Esophagus (tissue), 2 donors: ENCODE measurements around the gene ARMC9. TPM values are rescaled to one million over a fixed set of nuclear protein-coding genes. Genes with fewer than 3 reads are reported as not detected.

ENCODE experiments used
- H3K27ac ChIP-seq, 2 donors: one replicate each; pipeline ENCODE4 v1.5.1; 2013; ENCODE audit warnings: low read depth in 2 of 2, mild to moderate bottlenecking in 2 of 2, inconsistent platforms in 1 of 2, low read length in 1 of 2, moderate library complexity in 1 of 2
- H3K27me3 ChIP-seq, 2 donors: one replicate each; pipeline ENCODE4 v1.6.1; 2013; ENCODE audit warnings: low read length in 2 of 2, control low read depth in 1 of 2, mild to moderate bottlenecking in 1 of 2; ENCODE audit not compliant: insufficient read depth in 2 of 2, control insufficient read depth in 1 of 2
- H3K36me3 ChIP-seq, 2 donors: one replicate each; pipeline ENCODE4 v1.6.1; 2013; ENCODE audit warnings: low read length in 1 of 2; ENCODE audit not compliant: control insufficient read depth in 2 of 2, insufficient read depth in 2 of 2
- H3K4me1 ChIP-seq, 2 donors: one replicate each; pipeline ENCODE4 v1.6.1; 2013; ENCODE audit warnings: low read length in 1 of 2; ENCODE audit not compliant: control insufficient read depth in 2 of 2, insufficient read depth in 2 of 2
- H3K4me3 ChIP-seq, 2 donors: one replicate each; pipeline ENCODE4 v1.5.1; 2013; ENCODE audit warnings: low read length in 2 of 2, mild to moderate bottlenecking in 2 of 2, low read depth in 1 of 2, moderate library complexity in 1 of 2
- H3K9me3 ChIP-seq, 2 donors: one replicate each; pipeline ENCODE4 v1.6.1; 2013; ENCODE audit warnings: mild to moderate bottlenecking in 2 of 2, low read depth in 1 of 2, low read length in 1 of 2, moderate library complexity in 1 of 2; ENCODE audit not compliant: control insufficient read depth in 2 of 2, insufficient read depth in 1 of 2
- WGBS, 2 donors: extraction: QIAGEN DNeasy Blood & Tissue Kit; methylation state at CpG; one replicate each; pipeline ENCODE4 v1.1.7; 2013; 5-methylcytosine and 5-hydroxymethylcytosine counted together
- polyA plus RNA-seq, 2 donors: library from polyadenylated mRNA; stranded (reverse); fragments of 200-250 nt; gene quantifications; one replicate each; pipeline ENCODE4 v1.2.3, GENCODE V29; 2013
- donor health status: healthy with polysubstance abuse.
- donor health status: Bipolar disorder and iron deficiency.

Gene ARMC9
- polyA plus RNA-seq, 2 donors = 2.9 to 3.6 TPM

- Histone ChIP-seq H3K27me3 (no peaks in the 10 kb centered on the region), H3K27ac (no peak overlapping the region), H3K4me1 (no peaks in the 10 kb centered on the region), H3K9me3 (no peaks in the 10 kb centered on the region), H3K4me3 (no peak overlapping the region), H3K36me3 (no peaks in the 10 kb centered on the region)
- WGBS, 2 donors = 80 to 81% methylated on average over 8 of the region's 8 CpGs
Measured at GRCh38 chr2:231376857-231377256, 178.4 kb downstream of the ARMC9 start.

GRCh38 chr2:231378026-231378722, 179.7 kb downstream of the ARMC9 start:
- Histone ChIP-seq H3K4me1 (no peaks in the 10 kb centered on the region), H3K9me3 (peaks cover 0 to 3% of the 10 kb centered on the region in 2 donors), H3K27ac (no peak overlapping the region), H3K27me3 (no peaks in the 10 kb centered on the region), H3K4me3 (no peak overlapping the region), H3K36me3 (no peaks in the 10 kb centered on the region)
- 49 to 56% methylated on average over 13 of the region's 13 CpGs for WGBS, 2 donors

DNA sequence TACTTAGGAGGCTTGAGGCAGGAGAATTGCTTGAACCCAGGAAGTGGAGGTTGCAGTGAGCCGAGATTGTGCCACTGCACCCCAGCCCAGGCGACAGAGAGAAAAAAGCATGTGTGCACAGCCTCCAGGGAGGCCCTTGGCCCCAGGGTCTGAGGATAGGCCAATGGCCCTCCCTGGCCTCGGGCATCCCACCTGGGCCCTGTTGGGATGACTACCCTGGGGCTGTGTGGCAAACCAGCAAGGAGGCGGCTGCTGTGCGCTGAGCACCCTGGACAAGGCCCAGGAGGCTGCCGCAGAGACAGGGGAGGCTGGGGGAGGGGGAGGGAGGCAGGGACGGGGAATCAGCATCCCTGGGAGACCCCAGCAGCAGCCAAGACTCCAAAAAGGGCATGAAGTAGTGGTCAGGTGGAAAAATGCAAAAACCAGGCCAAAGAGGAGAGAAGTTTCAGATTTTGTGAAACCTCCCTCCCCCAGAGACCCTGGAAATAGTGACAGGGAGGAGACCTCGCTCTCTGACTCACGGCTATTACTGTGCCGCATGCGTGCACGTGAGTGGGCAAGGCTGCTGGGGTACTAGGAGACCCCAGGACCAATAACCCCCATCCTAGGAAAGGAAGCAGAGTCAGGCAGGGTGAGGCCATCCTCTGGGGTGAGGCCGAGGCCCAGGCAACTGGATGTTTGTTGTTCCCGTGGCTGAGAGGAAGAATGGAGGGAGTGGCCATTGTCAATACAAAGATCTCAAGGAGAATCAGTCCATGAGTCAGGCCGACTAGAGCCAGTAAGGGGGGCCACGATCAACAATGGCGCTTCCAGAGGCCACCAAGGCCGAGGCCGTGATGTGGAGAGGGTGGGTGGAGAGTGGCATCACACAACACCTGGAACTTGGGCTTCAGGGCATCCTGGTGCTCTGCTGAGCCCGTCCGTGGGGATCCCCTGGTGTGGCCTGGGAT, 181.1 kb downstream of the ARMC9 start:
- Histone ChIP-seq H3K4me3 (no peak overlapping the region), H3K27ac (no peak overlapping the region), H3K9me3 (peaks cover 0 to 8% of the 10 kb centered on the region in 2 donors), H3K36me3 (no peaks in the 10 kb centered on the region), H3K4me1 (no peaks in the 10 kb centered on the region), H3K27me3 (no peaks in the 10 kb centered on the region)
- 84% methylated on average over 21 of the region's 21 CpGs for WGBS, 2 donors

DNA sequence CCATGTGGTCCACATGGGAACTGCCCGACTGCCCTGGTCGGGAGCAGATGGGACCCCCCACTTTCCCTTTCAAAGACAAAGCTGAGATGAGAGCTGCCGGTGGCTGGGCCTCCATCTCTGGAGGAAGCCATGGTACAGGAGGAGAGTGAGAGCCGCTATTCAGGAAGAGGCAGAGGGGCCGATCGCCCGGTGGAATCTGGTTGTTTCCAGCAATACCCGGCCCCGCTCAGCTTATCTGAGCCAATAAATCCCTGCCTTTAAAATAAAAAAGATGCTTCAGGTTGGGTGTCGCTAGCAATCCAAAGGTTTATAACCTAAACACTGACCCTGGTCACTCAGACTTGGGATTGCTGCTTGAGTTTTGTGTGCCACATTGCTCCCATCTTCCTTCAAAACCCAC, 181.9 kb downstream of the ARMC9 start:
- no peaks in the 10 kb centered on the region for H3K4me1 ChIP-seq
- no peak overlapping the region for H3K4me3 ChIP-seq
- no peaks in the 10 kb centered on the region for H3K36me3 ChIP-seq
- H3K9me3 ChIP-seq = peaks cover 0 to 8% of the 10 kb centered on the region in 2 donors
- WGBS, 2 donors = 89 to 96% methylated on average over 10 of the region's 10 CpGs
- H3K27ac ChIP-seq = no peak overlapping the region
- no peaks in the 10 kb centered on the region for H3K27me3 ChIP-seq

- no peak overlapping the region for H3K27ac ChIP-seq
- H3K4me3 ChIP-seq = no peak overlapping the region
- H3K9me3 ChIP-seq = peaks cover 0 to 8% of the 10 kb centered on the region in 2 donors
- WGBS, 2 donors = 90% methylated on average over 5 of the region's 5 CpGs
- H3K27me3 ChIP-seq = no peaks in the 10 kb centered on the region
- H3K4me1 ChIP-seq = no peaks in the 10 kb centered on the region
- no peaks in the 10 kb centered on the region for H3K36me3 ChIP-seq
Measured at GRCh38 chr2:231380991-231381847, 182.8 kb downstream of the ARMC9 start.

GRCh38 chr2:231382116-231382515, 183.7 kb downstream of the ARMC9 start:
- Histone ChIP-seq H3K4me1 (no peaks in the 10 kb centered on the region), H3K4me3 (no peak overlapping the region), H3K27me3 (no peaks in the 10 kb centered on the region), H3K9me3 (peaks cover 0 to 8% of the 10 kb centered on the region in 2 donors), H3K36me3 (no peaks in the 10 kb centered on the region), H3K27ac (no peak overlapping the region)
- WGBS, 2 donors = 87 to 89% methylated on average over 8 of the region's 8 CpGs

DNA sequence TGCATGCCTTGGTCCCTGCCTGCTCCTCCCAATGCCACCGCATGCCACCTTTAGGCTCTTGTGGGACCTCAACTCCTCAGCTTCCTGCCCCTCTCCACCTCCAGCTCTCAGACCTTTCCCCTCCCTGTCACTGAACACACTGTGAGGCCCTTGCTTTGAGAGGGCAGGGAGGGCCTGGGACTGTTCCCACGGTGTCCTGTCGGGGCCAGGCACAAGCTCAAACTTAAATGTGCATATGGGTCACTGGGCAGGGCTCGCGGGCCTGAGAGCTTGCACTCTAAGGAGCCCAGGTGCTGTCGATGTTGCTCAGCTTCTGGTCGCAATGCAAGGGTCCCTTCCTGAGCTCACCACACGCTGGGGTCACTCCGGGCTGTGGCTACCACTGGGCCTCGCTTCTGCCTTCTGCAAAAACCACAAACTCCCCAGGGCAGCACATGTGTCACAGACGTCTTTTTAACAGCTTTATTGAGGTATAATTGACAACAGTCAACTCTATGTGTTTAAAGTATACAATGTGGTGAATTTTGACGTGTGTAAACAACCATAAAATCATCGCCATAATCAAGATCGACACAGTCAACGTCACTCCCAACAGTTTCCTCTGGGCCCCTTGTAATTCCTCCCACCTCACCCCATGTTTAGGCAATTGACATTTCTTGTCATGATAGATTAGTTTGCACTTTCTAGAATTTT, 185.1 kb downstream of the ARMC9 start:
- H3K4me1 ChIP-seq = no peaks in the 10 kb centered on the region
- peaks cover 0 to 8% of the 10 kb centered on the region in 2 donors for H3K9me3 ChIP-seq
- H3K27me3 ChIP-seq = no peaks in the 10 kb centered on the region
- H3K4me3 ChIP-seq = no peak overlapping the region
- H3K27ac ChIP-seq = no peak overlapping the region
- WGBS, 2 donors = 70 to 75% methylated on average over 15 of the region's 15 CpGs
- no peaks in the 10 kb centered on the region for H3K36me3 ChIP-seq

- H3K4me1 ChIP-seq = no peaks in the 10 kb centered on the region
- H3K9me3 ChIP-seq = peaks cover 0 to 8% of the 10 kb centered on the region in 2 donors
- no peaks in the 10 kb centered on the region for H3K36me3 ChIP-seq
- H3K27ac ChIP-seq = no peak overlapping the region
- H3K4me3 ChIP-seq = no peak overlapping the region
- WGBS, 2 donors = 90 to 92% methylated on average over 2 of the region's 2 CpGs
- H3K27me3 ChIP-seq = no peaks in the 10 kb centered on the region
Measured at GRCh38 chr2:231384109-231384435, 185.6 kb downstream of the ARMC9 start.

DNA sequence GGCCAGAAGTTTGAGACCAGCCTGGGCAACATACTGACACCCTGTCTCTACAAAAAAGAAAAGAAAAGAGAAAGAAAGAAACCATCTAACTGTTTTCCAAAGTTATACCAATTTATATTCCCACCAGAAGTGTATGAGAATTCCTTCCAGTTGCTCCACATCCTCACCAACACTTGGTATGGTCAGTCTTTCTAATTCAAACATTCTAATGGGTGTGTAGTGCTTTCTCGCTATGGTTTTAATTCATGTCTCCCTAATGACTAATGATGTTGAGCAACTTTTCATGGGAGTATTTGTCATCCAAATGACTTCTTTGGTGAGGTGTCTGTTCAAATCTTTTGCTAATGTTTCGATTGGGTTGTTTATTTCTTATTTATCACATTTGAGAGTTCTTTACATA, 186.5 kb downstream of the ARMC9 start:
- 84 to 87% methylated on average over 2 of the region's 2 CpGs for WGBS, 2 donors
- H3K27ac ChIP-seq = no peak overlapping the region
- H3K4me3 ChIP-seq = no peak overlapping the region
- H3K4me1 ChIP-seq = no peaks in the 10 kb centered on the region
- H3K27me3 ChIP-seq = no peaks in the 10 kb centered on the region
- H3K9me3 ChIP-seq = peaks cover 0 to 8% of the 10 kb centered on the region in 2 donors
- H3K36me3 ChIP-seq = no peaks in the 10 kb centered on the region
